AG09309 (cell line): ENCODE data around the gene GPR157.

Source experiments
- DNase-seq: peaks from one replicate; pipeline ENCODE4 v3.0.0-alpha.2; 2010; ENCODE audit warnings: low read depth
- H3K4me3 ChIP-seq: 2 replicates; pipeline ENCODE4 v1.5.1; 2011; ENCODE audit warnings: mild to moderate bottlenecking, low read depth, low read length, moderate library complexity; ENCODE audit not compliant: control insufficient read depth
- CTCF ChIP-seq: IDR thresholded peaks from 2 replicates; pipeline ENCODE4 v1.5.1; 2011; ENCODE audit warnings: mild to moderate bottlenecking, low read depth, low read length, inconsistent platforms; ENCODE audit not compliant: insufficient read depth, control insufficient read depth; ENCODE audit errors: missing control alignments

The GPR157 gene

GRCh38 chr1:9139930-9140329 is 11.0 kb upstream of the GPR157 start:
- no peak for TF ChIP-seq CTCF
- no peak overlapping the region for H3K4me3 ChIP-seq
- DNase-seq: no peak

GRCh38 chr1:9136932-9137331 is 8.0 kb upstream of the GPR157 start:
- no peak for DNase-seq
- no peak overlapping the region for H3K4me3 ChIP-seq
- TF ChIP-seq CTCF: no peak

- no peak for TF ChIP-seq CTCF
- H3K4me3 ChIP-seq: no peak overlapping the region
- DNase-seq: no peak
These were observed 6.4 kb upstream of the GPR157 start for GRCh38 chr1:9135073-9135836.

GRCh38 chr1:9133870-9134585 is 5.1 kb upstream of the GPR157 start:
- no peak for DNase-seq
- H3K4me3 ChIP-seq: no peak overlapping the region
- no peak for TF ChIP-seq CTCF

- peak overlapping the region; percentile 50 for H3K4me3 ChIP-seq
- no peak for DNase-seq
- no peak for TF ChIP-seq CTCF
These were observed 552 bp upstream of the GPR157 start for GRCh38 chr1:9129266-9130041.

GRCh38 chr1:9128166-9128519 is 759 bp downstream of the GPR157 start:
- no peak for DNase-seq
- H3K4me3 ChIP-seq: peak overlapping the region; percentile 74
- TF ChIP-seq CTCF: no peak
